ENCODE measurements around the gene ETHE1.

DNA sequence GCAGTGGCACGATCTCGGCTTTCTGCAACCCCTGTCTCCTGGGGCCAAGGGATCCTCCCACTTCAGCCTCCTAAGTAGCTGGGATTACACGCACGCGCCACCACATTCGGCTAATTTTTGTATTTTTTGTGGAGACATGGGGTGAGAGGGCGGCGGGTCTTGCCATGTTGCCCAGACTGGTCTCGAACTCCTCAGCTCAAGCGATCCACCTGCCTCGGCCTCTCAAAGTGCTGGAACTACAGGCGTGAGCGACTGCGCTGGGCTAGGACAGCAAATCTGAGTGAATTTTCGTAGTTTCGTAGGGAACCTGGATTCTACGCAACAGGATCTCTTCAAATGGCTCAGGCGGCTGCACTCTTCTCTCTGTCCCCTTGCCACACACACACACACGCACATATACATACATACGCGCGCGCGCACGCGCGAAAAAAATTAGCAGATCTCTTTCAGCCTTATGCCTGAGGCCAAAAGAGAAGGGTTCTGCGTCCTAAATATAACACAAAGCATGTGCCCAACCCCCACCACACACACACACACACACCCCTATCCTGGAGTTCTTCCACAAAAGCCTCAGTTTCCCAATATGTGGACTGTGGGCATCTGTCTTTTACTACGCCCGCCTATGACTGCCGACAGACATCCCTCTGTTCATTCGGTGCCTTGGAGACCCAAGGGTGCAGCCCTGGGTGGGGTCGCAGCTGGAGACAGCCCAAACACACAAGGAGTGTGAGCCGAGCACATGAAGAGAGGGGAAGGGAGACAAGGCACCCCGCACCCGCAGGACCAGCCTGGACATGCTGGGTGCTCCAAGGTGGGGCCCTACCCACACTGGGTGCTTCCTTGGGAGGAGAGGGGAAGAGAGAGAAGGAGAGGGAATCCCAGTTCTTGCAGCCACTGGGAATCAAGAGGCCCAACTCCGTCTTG, 49.2 kb upstream of the ETHE1 start:
- TF ChIP-seq, protein P1, sequence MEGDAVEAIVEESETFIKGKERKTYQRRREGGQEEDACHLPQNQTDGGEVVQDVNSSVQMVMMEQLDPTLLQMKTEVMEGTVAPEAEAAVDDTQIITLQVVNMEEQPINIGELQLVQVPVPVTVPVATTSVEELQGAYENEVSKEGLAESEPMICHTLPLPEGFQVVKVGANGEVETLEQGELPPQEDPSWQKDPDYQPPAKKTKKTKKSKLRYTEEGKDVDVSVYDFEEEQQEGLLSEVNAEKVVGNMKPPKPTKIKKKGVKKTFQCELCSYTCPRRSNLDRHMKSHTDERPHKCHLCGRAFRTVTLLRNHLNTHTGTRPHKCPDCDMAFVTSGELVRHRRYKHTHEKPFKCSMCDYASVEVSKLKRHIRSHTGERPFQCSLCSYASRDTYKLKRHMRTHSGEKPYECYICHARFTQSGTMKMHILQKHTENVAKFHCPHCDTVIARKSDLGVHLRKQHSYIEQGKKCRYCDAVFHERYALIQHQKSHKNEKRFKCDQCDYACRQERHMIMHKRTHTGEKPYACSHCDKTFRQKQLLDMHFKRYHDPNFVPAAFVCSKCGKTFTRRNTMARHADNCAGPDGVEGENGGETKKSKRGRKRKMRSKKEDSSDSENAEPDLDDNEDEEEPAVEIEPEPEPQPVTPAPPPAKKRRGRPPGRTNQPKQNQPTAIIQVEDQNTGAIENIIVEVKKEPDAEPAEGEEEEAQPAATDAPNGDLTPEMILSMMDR (conservative IDR thresholded peaks at IDR 0.05; ENCODE audit: low read depth, low read length), result no peak
- no peak for TF ChIP-seq EZH2 (IDR thresholded peaks at IDR 0.05; ENCODE audit: borderline replicate concordance, low read depth, low read length, poor library complexity, severe bottlenecking)
